GM21515 (cell line): ENCODE data around the gene GALR2.
"Not testable (repeated sequence)": the region's sequence is repeated elsewhere in the genome, so short reads cannot be mapped to it uniquely, and the experiment has no call there.

ENCODE experiments used
- ATAC-seq: cut with Tn5 transposase; IDR thresholded peaks from one replicate; pipeline ENCODE4 v1.9.1; 2021; ENCODE audit not compliant: unreplicated experiment

The GALR2 gene

DNA sequence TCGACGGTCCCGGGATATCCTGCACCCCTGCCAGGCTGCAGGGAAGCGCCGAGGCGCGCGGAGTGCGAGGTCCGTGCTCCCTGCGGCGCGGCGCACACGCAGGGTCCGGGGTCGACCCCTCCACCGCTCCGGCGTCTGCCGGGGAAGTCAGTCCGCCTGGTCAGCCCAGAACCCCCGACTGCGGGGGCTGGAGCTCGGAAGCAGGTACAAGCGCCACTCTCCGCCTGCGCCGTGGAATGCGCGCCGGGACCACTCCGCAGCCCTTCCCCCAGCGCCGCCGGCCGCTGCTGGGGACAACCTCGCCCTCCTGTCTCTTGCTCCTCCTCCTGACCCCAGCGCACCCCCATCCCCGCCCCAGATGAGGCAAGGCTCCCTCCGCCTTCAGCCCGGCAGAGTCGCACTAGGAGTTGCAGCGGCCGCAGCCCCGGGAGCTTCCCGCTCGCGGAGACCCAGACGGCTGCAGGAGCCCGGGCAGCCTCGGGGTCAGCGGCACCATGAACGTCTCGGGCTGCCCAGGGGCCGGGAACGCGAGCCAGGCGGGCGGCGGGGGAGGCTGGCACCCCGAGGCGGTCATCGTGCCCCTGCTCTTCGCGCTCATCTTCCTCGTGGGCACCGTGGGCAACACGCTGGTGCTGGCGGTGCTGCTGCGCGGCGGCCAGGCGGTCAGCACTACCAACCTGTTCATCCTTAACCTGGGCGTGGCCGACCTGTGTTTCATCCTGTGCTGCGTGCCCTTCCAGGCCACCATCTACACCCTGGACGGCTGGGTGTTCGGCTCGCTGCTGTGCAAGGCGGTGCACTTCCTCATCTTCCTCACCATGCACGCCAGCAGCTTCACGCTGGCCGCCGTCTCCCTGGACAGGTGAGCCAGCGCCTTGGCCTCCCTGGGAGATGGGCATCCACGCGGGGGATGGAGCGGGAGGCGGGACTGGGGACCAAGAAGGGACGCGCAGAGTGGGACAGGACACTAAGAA lies at the start of gene GALR2:
GALR2 (plus strand) TSS at position 392 of the 974 bp plus-strand sequence; CDS start at position 495, 103 bp downstream.
- ATAC-seq = no peak

DNA sequence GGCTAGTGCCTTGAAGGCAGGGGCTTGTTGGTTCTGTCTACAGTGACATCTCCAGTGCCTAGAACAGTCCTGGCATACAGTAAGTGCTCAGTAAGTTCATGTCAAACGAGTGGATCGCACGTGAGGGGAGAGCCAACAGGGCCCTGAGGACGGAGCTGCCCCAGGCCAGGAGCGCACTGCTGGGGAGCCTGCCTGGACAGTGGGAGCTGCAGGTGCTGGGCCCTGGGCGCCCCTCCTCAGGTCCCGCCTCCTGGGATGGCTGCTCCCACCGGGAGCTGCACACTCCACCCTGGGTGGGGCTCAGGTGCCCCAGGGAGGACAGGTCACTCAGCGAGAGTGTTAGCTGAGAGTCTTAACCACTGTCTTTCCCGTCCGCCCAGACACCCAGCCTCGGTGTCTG lies 49.3 kb upstream of the GALR2 start:
- no peak for ATAC-seq

DNA sequence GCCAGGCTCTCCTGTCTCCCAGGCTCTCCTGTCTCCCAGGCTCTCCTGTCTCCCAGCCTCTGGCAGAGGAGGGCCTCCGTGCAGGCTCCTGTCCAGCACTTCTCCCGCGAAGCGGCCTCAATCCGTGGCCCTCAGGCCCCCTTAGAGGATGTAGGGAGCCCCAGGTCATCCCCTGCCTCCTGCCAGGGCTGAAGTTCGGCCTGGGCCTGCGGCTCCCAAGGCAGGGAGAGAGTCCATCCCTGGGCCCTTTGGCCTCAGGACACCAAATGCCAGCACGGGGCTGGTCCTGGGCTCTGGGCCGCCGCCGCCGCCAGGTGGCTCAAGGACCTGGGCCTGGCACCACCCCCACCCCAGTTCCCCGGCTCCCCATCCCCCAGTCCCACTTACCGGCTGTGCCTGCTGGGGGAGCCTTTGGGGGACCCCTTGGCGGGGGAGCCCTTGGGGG lies 47.8 kb upstream of the GALR2 start:
- ATAC-seq = no peak

DNA sequence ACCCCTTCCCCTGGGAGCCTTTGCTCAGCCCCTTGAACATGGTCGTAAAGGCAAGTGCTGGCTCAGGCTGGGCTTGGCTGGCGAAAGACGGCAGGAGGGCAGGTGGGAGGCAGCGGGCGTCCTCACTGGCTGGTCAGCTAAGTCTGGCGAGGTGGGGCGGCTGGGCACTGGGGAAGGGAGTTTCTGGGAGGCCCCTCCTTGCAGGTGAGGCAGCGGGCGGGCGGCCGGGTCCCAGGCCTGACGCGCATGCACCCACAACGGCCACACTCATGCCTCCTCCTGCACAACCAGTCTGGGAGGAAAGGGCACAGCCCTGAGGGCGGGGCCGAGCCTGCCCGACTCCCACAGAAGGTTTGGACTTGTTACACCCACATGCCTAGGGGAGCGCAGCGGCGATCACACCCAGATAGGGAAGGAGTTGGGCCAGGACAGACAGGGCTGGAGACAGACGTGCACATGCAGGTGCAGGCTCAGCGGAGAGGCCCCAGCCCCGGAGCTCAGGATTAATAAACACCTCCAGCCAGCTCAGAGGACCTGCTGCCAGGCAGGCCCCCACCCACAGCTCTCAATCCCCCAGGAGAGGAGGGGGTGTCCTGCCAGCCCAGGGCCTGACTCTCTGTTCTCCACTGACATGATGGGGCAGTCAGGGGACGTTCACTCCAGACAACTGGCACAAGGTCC lies 47.3 kb upstream of the GALR2 start, which contains the start of gene EVPL:
EVPL (minus strand) TSS at position 148 of the 681 bp plus-strand sequence; CDS start at position 40, 108 bp downstream.
- ATAC-seq = no peak

DNA sequence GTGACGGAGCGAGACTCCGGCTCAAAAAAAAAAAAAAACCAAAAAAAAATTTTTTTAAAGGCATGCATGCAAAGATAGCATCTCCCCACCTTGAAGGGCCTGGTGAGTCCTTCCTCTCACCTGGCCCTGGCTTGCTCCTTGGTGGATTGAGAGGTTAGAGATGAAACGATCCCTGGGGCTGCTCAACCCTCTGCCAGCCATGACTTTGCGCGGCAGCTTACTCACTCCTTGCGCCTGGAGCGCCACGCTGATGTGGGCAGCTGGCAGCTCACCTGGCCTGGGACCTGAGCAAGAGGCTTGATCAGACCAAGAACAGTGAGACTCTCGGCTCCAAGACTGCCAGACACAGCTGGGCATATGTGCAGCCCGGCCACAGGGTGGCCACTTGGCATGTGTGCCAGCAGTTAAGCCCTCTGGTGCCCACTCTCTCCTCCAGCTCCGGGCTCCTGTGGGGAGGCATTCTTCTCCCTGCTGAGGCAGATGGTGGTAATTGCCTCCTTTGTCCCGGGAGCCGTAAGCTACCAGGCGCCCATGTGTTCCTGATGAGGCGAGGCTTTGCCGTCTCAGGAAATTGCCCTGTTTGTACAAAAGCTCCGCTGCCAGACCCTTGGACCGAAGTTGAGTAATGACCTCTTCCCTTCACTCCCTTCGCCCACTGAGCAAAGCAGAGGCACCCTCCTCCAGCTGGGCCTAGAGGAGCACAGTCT lies 42.4 kb upstream of the GALR2 start:
- ATAC-seq = no peak

- no peak for ATAC-seq
Measured at GRCh38 chr17:76032780-76033108, 41.8 kb upstream of the GALR2 start.

- ATAC-seq = no peak
Measured at GRCh38 chr17:76033139-76033538, 41.4 kb upstream of the GALR2 start.

- no peak for ATAC-seq
Measured at GRCh38 chr17:76034428-76035350, 39.9 kb upstream of the GALR2 start.

- ATAC-seq = no peak
Measured at GRCh38 chr17:76036497-76037261, 37.9 kb upstream of the GALR2 start.

DNA sequence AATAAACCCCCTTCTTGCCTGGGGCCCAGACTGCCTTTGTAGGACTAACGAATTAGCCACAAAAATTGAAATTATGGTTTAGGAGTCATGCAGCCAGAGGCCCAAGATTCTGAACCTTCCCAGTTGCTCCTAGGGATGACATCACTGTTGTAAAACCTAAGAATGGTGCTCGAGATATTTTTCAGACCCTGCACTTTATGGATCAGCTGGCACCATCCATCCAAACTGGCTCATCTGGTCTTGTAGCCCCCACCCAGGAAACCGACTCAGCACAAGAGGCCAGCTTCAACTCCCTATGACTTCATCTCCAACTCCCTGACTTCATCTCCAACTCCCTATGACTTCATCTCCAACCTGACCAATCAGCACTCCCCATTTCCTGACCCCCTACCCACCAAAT lies 36.5 kb upstream of the GALR2 start:
- no peak for ATAC-seq

DNA sequence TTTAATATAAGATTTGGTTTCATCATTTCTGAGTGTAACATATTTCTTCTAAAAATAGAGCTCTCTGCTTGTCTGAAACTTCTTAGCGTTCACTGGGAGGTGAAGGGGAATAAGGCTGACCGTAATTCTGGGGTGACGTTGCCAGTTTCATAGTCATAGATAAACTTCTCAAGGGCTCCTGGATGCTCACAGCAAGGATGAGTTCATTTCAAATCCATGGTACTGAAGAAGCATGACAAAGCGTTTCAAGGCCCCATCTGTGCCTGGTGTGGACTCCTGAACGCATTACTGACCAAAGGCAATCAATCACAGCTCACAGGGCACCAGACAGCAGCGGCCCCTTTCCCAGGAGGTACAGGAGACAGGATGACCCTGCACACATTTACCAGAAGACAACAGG lies 35.5 kb upstream of the GALR2 start:
- ATAC-seq = no peak

DNA sequence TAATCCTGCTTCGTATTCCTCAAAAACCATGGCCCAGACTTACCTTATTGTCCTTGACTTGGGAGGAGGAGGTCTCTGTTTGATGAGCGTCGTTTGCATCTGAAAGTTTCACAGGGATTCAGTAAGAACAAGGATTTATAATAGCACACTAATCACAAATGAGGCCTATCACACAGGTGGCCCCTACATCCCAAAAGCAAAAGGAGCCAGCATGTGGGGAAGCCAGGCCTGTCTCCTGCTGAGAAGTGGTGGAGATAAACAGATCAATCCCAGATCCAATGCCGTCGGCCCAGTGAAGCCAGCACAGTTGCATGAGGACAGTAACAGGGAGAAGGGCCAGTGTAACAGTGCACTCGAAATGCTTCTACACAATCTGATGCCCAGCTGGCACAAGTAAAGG lies 34.2 kb upstream of the GALR2 start:
- ATAC-seq = no peak

GRCh38 chr17:76042868-76043267 lies 31.7 kb upstream of the GALR2 start:
- not testable (repeated sequence) for ATAC-seq

DNA sequence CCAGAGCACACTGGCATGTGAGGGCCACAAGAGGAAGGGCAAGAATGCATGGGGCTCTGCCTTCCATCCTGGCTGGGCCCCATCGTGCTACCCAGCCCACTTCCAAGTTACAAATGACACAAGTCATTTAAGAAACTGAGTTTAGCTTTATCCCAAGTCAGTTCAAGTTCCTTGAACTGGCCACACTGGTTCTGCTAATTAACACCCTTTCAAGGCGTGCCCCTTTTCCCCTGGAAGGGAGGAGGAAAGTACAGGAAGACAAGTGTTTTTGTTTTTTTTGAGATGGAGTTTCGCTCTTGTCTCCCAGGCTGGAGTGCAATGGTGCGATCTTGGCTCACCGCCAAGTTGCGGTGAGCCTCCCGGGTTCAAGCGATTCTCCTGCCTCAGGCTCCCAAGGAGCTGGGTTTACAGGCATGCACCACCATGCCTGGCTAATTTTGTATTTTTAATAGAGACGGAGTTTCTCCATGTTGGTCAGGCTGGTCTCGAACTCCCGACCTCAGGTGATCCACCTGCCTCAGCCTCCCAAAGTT lies 30.0 kb upstream of the GALR2 start:
- not testable (repeated sequence) for ATAC-seq

GRCh38 chr17:76046064-76046463 lies 28.5 kb upstream of the GALR2 start:
- ATAC-seq = no peak

GRCh38 chr17:76048025-76048605 lies 26.5 kb upstream of the GALR2 start:
- ATAC-seq = no peak

DNA sequence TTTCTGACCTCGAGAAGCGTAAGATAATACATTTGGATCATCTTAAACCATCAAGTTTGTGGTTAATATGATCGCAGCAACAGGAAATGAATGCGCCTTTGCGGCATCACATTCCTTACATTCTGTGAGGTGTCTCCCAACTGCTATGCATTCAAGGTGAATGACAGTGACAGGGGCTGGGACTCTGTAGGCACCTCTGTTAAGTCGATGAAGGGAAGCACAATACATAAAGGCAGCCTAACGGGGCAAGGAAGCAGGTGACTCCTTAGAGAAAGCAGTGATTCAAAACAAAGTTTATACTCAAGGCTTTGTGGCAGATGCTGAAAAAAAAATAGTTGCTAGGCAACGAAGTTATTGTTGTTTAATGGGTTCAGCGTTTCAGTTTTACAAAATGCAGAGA lies 25.9 kb upstream of the GALR2 start:
- ATAC-seq = no peak

- no peak for ATAC-seq
Measured at GRCh38 chr17:76049239-76049638, 25.3 kb upstream of the GALR2 start.
